HG03460 (cell line): Measurements from ENCODE around the gene INPP4A.

Experiments used
- ATAC-seq: cut with Tn5 transposase; IDR thresholded peaks from one replicate; pipeline ENCODE4 v1.9.1; 2021; ENCODE audit not compliant: unreplicated experiment

Gene INPP4A

GRCh38 chr2:98608962-98609604, 164.4 kb downstream of the INPP4A start:
- ATAC-seq: no peak

- ATAC-seq: no peak
These were observed 169.5 kb downstream of the INPP4A start for GRCh38 chr2:98614024-98614739.

GRCh38 chr2:98615481-98615880, 170.8 kb downstream of the INPP4A start:
- ATAC-seq: no peak

GRCh38 chr2:98617149-98617548, 172.5 kb downstream of the INPP4A start:
- no peak for ATAC-seq

- ATAC-seq: no peak
These were observed 179.0 kb downstream of the INPP4A start for GRCh38 chr2:98623657-98624056.

GRCh38 chr2:98632351-98632750, 187.7 kb downstream of the INPP4A start:
- no peak for ATAC-seq

GRCh38 chr2:98634406-98635092, 189.9 kb downstream of the INPP4A start:
- no peak for ATAC-seq

- ATAC-seq: peak; percentile 80
These were observed 192.9 kb downstream of the INPP4A start for GRCh38 chr2:98637401-98638147.

- no peak for ATAC-seq
These were observed 198.9 kb downstream of the INPP4A start for GRCh38 chr2:98643496-98644100.
